OCI-LY1 (cell line): ENCODE measurements around the gene CAB39L.

Experiments
- H2AFZ ChIP-seq: fragments of 200-600 bp; sonication (generic), shearing (Covaris generic); 2 replicates; pipeline ENCODE4 v1.6.0; 2014; ENCODE audit warnings: antibody characterized with exemption, mild to moderate bottlenecking, low read length
- H3F3A ChIP-seq: fragments of 200-600 bp; sonication (generic), shearing (Covaris generic); 2 replicates; pipeline ENCODE4 v1.6.0; 2014; ENCODE audit warnings: mild to moderate bottlenecking, antibody characterized with exemption, low read length, moderate library complexity; ENCODE audit not compliant: insufficient read depth
- H3K27ac ChIP-seq: fragments of 200-600 bp; sonication (generic); 2 replicates; pipeline ENCODE4 v1.5.1; 2014; ENCODE audit warnings: low read length, mixed run types, mild to moderate bottlenecking, low read depth; ENCODE audit not compliant: poor library complexity, severe bottlenecking
- H3K27me3 ChIP-seq: fragments of 200-600 bp; sonication (generic); 2 replicates; pipeline ENCODE4 v1.6.0; 2014; ENCODE audit warnings: antibody characterized with exemption, mild to moderate bottlenecking, low read length, moderate library complexity; ENCODE audit not compliant: insufficient read depth
- H3K36me3 ChIP-seq: fragments of 200-600 bp; sonication (generic); 2 replicates; pipeline ENCODE4 v1.6.1; 2014; ENCODE audit warnings: mild to moderate bottlenecking, antibody characterized with exemption, low read length, moderate library complexity, mixed read lengths; ENCODE audit not compliant: insufficient read depth
- H3K4me1 ChIP-seq: fragments of 200-600 bp; sonication (generic); 2 replicates; pipeline ENCODE4 v1.5.1; 2014; ENCODE audit warnings: mild to moderate bottlenecking, low read length, moderate library complexity; ENCODE audit not compliant: insufficient read depth, severe bottlenecking
- H3K4me2 ChIP-seq: fragments of 200-600 bp; sonication (generic), shearing (Covaris generic); 2 replicates; pipeline ENCODE4 v1.6.1; 2014; ENCODE audit warnings: low read length
- H3K4me3 ChIP-seq: fragments of 200-600 bp; sonication (generic); 2 replicates; pipeline ENCODE4 v1.5.1; 2014; ENCODE audit warnings: low read length, low read depth, mild to moderate bottlenecking, mixed read lengths; ENCODE audit not compliant: poor library complexity, severe bottlenecking
- H3K79me2 ChIP-seq: fragments of 200-600 bp; shearing (Covaris generic); 2 replicates; pipeline ENCODE4 v1.6.1; 2016; ENCODE audit warnings: mixed run types, low read length, mixed read lengths; ENCODE audit not compliant: insufficient read depth
- H3K9ac ChIP-seq: fragments of 200-600 bp; sonication (generic), shearing (Covaris generic); 2 replicates; pipeline ENCODE4 v1.6.1; 2014; ENCODE audit warnings: mild to moderate bottlenecking, low read length, mixed read lengths
- H3K9me2 ChIP-seq: fragments of 200-600 bp; sonication (generic), shearing (Covaris generic); 2 replicates; pipeline ENCODE4 v1.6.1; 2014; ENCODE audit warnings: low read depth, mild to moderate bottlenecking, low read length, mixed read lengths
- H3K9me3 ChIP-seq: fragments of 200-600 bp; shearing (Covaris generic); 2 replicates; pipeline ENCODE4 v1.6.1; 2014; ENCODE audit warnings: low read length, mixed read lengths
- H4K20me1 ChIP-seq: fragments of 200-600 bp; sonication (generic), shearing (Covaris generic); 2 replicates; pipeline ENCODE4 v1.6.0; 2016; ENCODE audit warnings: mild to moderate bottlenecking, low read length; ENCODE audit not compliant: insufficient read depth
- EZH2 ChIP-seq: fragments of 200-600 bp; sonication (generic), shearing (Covaris generic); IDR thresholded peaks from 2 replicates; pipeline ENCODE4 v1.8.0; 2017; ENCODE audit warnings: borderline replicate concordance, mixed run types, mild to moderate bottlenecking, antibody characterized with exemption, low read length, moderate library complexity, mixed read lengths
- TF ChIP-seq, protein P1 (sequence below): fragments of 200-600 bp; sonication (generic), shearing (Covaris generic); IDR thresholded peaks from 2 replicates; pipeline ENCODE4 v1.5.1; 2017; ENCODE audit warnings: mild to moderate bottlenecking, antibody characterized with exemption, low read length, moderate library complexity, mixed read lengths

CAB39L gene

DNA sequence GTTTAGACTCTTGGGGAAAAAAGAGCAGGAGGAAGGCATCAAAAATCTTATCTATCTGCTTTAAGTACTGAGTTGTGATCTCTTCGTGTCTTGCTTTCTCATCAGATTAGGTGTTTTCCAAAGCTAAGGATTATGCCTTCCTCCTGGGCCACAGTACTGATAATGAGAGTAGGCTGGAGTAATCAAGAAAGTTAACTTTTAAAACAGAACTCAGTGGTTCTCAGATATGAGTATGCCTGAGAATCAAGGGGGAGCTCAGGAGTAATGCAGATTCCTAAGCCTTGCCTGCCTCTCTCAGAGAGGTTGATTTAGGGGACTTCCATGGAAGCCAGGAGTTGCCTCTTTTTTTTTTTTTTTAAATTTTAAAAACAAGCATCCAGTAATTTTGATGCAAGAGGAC is 172.6 kb downstream of the CAB39L start:
- TF ChIP-seq, protein P1, sequence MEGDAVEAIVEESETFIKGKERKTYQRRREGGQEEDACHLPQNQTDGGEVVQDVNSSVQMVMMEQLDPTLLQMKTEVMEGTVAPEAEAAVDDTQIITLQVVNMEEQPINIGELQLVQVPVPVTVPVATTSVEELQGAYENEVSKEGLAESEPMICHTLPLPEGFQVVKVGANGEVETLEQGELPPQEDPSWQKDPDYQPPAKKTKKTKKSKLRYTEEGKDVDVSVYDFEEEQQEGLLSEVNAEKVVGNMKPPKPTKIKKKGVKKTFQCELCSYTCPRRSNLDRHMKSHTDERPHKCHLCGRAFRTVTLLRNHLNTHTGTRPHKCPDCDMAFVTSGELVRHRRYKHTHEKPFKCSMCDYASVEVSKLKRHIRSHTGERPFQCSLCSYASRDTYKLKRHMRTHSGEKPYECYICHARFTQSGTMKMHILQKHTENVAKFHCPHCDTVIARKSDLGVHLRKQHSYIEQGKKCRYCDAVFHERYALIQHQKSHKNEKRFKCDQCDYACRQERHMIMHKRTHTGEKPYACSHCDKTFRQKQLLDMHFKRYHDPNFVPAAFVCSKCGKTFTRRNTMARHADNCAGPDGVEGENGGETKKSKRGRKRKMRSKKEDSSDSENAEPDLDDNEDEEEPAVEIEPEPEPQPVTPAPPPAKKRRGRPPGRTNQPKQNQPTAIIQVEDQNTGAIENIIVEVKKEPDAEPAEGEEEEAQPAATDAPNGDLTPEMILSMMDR: no peak
- no peak for TF ChIP-seq EZH2
- Histone ChIP-seq H3K79me2 (no peaks in the 10 kb centered on the region), H3K27ac (no peak overlapping the region), H3F3A (no peaks in the 10 kb centered on the region), H2AFZ (no peak overlapping the region), H3K9me3 (no peaks in the 10 kb centered on the region), H3K9me2 (no peaks in the 10 kb centered on the region), H3K4me1 (no peaks in the 10 kb centered on the region), H3K9ac (no peak overlapping the region), H3K27me3 (no peaks in the 10 kb centered on the region), H4K20me1 (no peaks in the 10 kb centered on the region), H3K4me3 (no peak overlapping the region), H3K4me2 (no peak overlapping the region), H3K36me3 (no peaks in the 10 kb centered on the region)

- Histone ChIP-seq H3K9me3 (no peaks in the 10 kb centered on the region), H3K4me2 (no peak overlapping the region), H3K27ac (no peak overlapping the region), H3K79me2 (no peaks in the 10 kb centered on the region), H3K9me2 (no peaks in the 10 kb centered on the region), H3K36me3 (peaks cover 13% of the 10 kb centered on the region), H4K20me1 (no peaks in the 10 kb centered on the region), H3F3A (no peaks in the 10 kb centered on the region), H3K4me3 (no peak overlapping the region), H3K9ac (no peak overlapping the region), H3K27me3 (no peaks in the 10 kb centered on the region), H2AFZ (no peak overlapping the region), H3K4me1 (no peaks in the 10 kb centered on the region)
- TF ChIP-seq, protein P1: no peak
Observed at GRCh38 chr13:49265822-49266221, 178.0 kb downstream of the CAB39L start.

DNA sequence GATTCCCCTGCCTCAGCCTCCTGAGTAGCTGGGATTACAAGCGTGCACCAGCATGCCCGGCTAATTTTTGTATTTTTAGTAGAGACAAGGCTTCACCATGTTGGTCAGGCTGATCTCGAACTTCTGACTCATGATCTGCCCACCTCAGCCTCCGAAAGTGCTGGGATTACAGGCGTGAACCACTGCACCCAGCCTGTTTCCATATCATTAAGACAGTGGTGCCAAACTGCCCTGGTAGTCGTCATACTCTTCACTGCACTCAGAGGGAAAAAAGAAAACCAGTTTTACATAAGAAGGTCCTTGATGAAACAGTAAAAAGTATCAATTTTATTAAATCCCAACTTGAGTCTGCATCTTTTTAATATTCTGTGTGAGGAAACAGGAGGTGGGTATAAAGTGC is 181.2 kb downstream of the CAB39L start:
- Histone ChIP-seq H3K27ac (no peak overlapping the region), H3K4me1 (no peaks in the 10 kb centered on the region), H3K36me3 (peaks cover 32% of the 10 kb centered on the region), H3K79me2 (no peaks in the 10 kb centered on the region), H3K9me2 (no peaks in the 10 kb centered on the region), H3K27me3 (no peaks in the 10 kb centered on the region), H4K20me1 (no peaks in the 10 kb centered on the region), H2AFZ (no peak overlapping the region), H3K4me3 (no peak overlapping the region), H3K9ac (no peak overlapping the region), H3F3A (no peaks in the 10 kb centered on the region), H3K4me2 (no peak overlapping the region), H3K9me3 (no peaks in the 10 kb centered on the region)
- no peak for TF ChIP-seq EZH2
- TF ChIP-seq, protein P1: no peak
